Karpas-422 (cell line): ENCODE measurements around the gene WNT3A. TPM values are rescaled to one million over a fixed set of nuclear protein-coding genes. Genes with fewer than 3 reads are reported as not detected.
A peak's percentile ranks its signal among the peaks of the same experiment; 100 is the strongest.

Source experiments
- DNase-seq: peaks from one replicate; pipeline ENCODE4 v3.0.0-alpha.2; 2015
- H2AFZ ChIP-seq: fragments of 200-600 bp; sonication (generic); 2 replicates; pipeline ENCODE4 v1.6.1; 2014; ENCODE audit warnings: antibody characterized with exemption, low read length, mixed read lengths
- H3K27ac ChIP-seq: fragments of 200-600 bp; sonication (generic); 2 replicates; pipeline ENCODE4 v1.5.1; 2014; ENCODE audit warnings: mild to moderate bottlenecking, low read length, moderate library complexity
- H3K27me3 ChIP-seq: fragments of 200-600 bp; sonication (generic); 2 replicates; pipeline ENCODE4 v1.6.1; 2014; ENCODE audit warnings: low read length, mixed read lengths
- H3K36me3 ChIP-seq: fragments of 200-600 bp; sonication (generic); 2 replicates; pipeline ENCODE4 v1.6.1; 2014; ENCODE audit warnings: low read length, mixed read lengths; ENCODE audit not compliant: insufficient read depth
- H3K4me1 ChIP-seq: fragments of 200-600 bp; sonication (generic); 2 replicates; pipeline ENCODE4 v1.6.1; 2014; ENCODE audit warnings: mild to moderate bottlenecking, low read length, mixed read lengths
- H3K4me2 ChIP-seq: fragments of 200-600 bp; sonication (generic); 2 replicates; pipeline ENCODE4 v1.6.1; 2014; ENCODE audit warnings: low read length, low read depth, mild to moderate bottlenecking; ENCODE audit not compliant: poor library complexity, severe bottlenecking
- H3K4me3 ChIP-seq: fragments of 200-600 bp; sonication (generic); 2 replicates; pipeline ENCODE4 v1.5.1; 2014; ENCODE audit warnings: mild to moderate bottlenecking, antibody characterized with exemption, low read length, mixed read lengths
- H3K79me2 ChIP-seq: fragments of 200-600 bp; sonication (generic); 2 replicates; pipeline ENCODE4 v1.6.1; 2014; ENCODE audit warnings: mild to moderate bottlenecking, low read length, mixed read lengths
- H3K9ac ChIP-seq: fragments of 200-600 bp; sonication (generic); 2 replicates; pipeline ENCODE4 v1.6.0; 2014; ENCODE audit warnings: low read length
- H3K9me2 ChIP-seq: fragments of 200-600 bp; sonication (generic), shearing (Covaris generic); replicated peaks from 2 replicates; pipeline ENCODE4 v1.6.0; 2014; ENCODE audit warnings: mild to moderate bottlenecking, low read length, moderate library complexity; ENCODE audit not compliant: insufficient read depth
- H3K9me3 ChIP-seq: fragments of 300-700, 200-600 bp; sonication (generic); 2 replicates; pipeline ENCODE4 v1.6.1; 2014; ENCODE audit warnings: low read length, mixed read lengths
- H4K20me1 ChIP-seq: fragments of 200-600 bp; sonication (generic); 2 replicates; pipeline ENCODE4 v1.6.1; 2014; ENCODE audit warnings: mild to moderate bottlenecking, antibody characterized with exemption, low read length, low read depth; ENCODE audit not compliant: insufficient read depth
- total RNA-seq: library from RNA; depleted of rRNA; stranded (reverse); fragments of >200 nt; shearing (Covaris generic); gene quantifications from 2 replicates; pipeline ENCODE4 v1.2.3, GENCODE V29; 2014; ENCODE audit warnings: low replicate concordance

Gene WNT3A
- total RNA-seq, 1 experiment from 2014 or later: not detected

- Histone ChIP-seq H3K4me3 (peak overlapping the region; percentile 55; the same call in 1 of the 2 replicates), H4K20me1 (no peaks in the 10 kb centered on the region), H3K4me1 (peaks cover 29% of the 10 kb centered on the region), H3K27me3 (no peaks in the 10 kb centered on the region; the same call in 1 of the 2 replicates), H3K9me2 (no peaks in the 10 kb centered on the region), H3K79me2 (no peaks in the 10 kb centered on the region), H3K27ac (no peak overlapping the region), H3K9me3 (no peaks in the 10 kb centered on the region), H2AFZ (no peak overlapping the region), H3K36me3 (no peaks in the 10 kb centered on the region), H3K4me2 (peak overlapping the region; percentile 64), H3K9ac (peak overlapping the region; percentile 38; the same call in 1 of the 2 replicates)
- DNase-seq: no peak
Observed at GRCh38 chr1:228008391-228009115, 1.8 kb downstream of the WNT3A start.

GRCh38 chr1:228009116-228009827, 2.5 kb downstream of the WNT3A start:
- Histone ChIP-seq H3K27me3 (no peaks in the 10 kb centered on the region; the same call in 1 of the 2 replicates), H3K4me3 (peak overlapping the region; percentile 55; the same call in 1 of the 2 replicates), H3K9ac (peak overlapping the region; percentile 38), H3K9me2 (no peaks in the 10 kb centered on the region), H4K20me1 (no peaks in the 10 kb centered on the region), H3K36me3 (no peaks in the 10 kb centered on the region), H3K4me1 (peaks cover 29% of the 10 kb centered on the region), H3K27ac (no peak overlapping the region), H3K79me2 (no peaks in the 10 kb centered on the region), H2AFZ (peak overlapping the region; percentile 47; the same call in 1 of the 2 replicates), H3K9me3 (no peaks in the 10 kb centered on the region), H3K4me2 (peak overlapping the region; percentile 64)
- peak; percentile 43 for DNase-seq

- peak overlapping the region; percentile 55; the same call in 1 of the 2 replicates for H3K4me3 ChIP-seq
- no peaks in the 10 kb centered on the region for H3K9me2 ChIP-seq
- no peak overlapping the region for H3K27ac ChIP-seq
- no peaks in the 10 kb centered on the region for H4K20me1 ChIP-seq
- no peaks in the 10 kb centered on the region; the same call in 1 of the 2 replicates for H3K27me3 ChIP-seq
- H3K79me2 ChIP-seq: no peaks in the 10 kb centered on the region
- H3K36me3 ChIP-seq: no peaks in the 10 kb centered on the region
- no peaks in the 10 kb centered on the region for H3K9me3 ChIP-seq
- H3K4me2 ChIP-seq: peak overlapping the region; percentile 64
- H2AFZ ChIP-seq: peak overlapping the region; percentile 47; the same call in 1 of the 2 replicates
- peak; percentile 78 for DNase-seq
- H3K4me1 ChIP-seq: peaks cover 22% of the 10 kb centered on the region
- H3K9ac ChIP-seq: peak overlapping the region; percentile 38
Observed at GRCh38 chr1:228009828-228010775, 3.3 kb downstream of the WNT3A start.

GRCh38 chr1:228010921-228011320, 4.1 kb downstream of the WNT3A start:
- no peaks in the 10 kb centered on the region for H3K9me2 ChIP-seq

GRCh38 chr1:228011721-228012311, 5.0 kb downstream of the WNT3A start:
- H3K79me2 ChIP-seq: no peaks in the 10 kb centered on the region

More at GRCh38 chr1:228010921-228011320, 4.1 kb downstream of the WNT3A start:
- Histone ChIP-seq H3K9me3 (no peaks in the 10 kb centered on the region), H3K4me2 (no peak overlapping the region), H4K20me1 (no peaks in the 10 kb centered on the region), H3K27me3 (no peaks in the 10 kb centered on the region; the same call in 1 of the 2 replicates), H3K36me3 (no peaks in the 10 kb centered on the region), H3K4me3 (no peak overlapping the region), H3K9ac (no peak overlapping the region), H2AFZ (no peak overlapping the region), H3K27ac (no peak overlapping the region), H3K4me1 (peaks cover 22% of the 10 kb centered on the region), H3K79me2 (no peaks in the 10 kb centered on the region)
- DNase-seq: no peak

GRCh38 chr1:228012555-228012954, 5.8 kb downstream of the WNT3A start:
- H3K9me2 ChIP-seq: no peaks in the 10 kb centered on the region
- no peak overlapping the region for H3K4me2 ChIP-seq
- H3K27ac ChIP-seq: no peak overlapping the region
- H3K36me3 ChIP-seq: no peaks in the 10 kb centered on the region
- H3K4me3 ChIP-seq: no peak overlapping the region
- no peaks in the 10 kb centered on the region for H3K79me2 ChIP-seq
- peaks cover 22% of the 10 kb centered on the region for H3K4me1 ChIP-seq
- DNase-seq: no peak
- no peaks in the 10 kb centered on the region; the same call in 1 of the 2 replicates for H3K27me3 ChIP-seq
- no peak overlapping the region for H2AFZ ChIP-seq
- H4K20me1 ChIP-seq: no peaks in the 10 kb centered on the region
- no peaks in the 10 kb centered on the region for H3K9me3 ChIP-seq
- H3K9ac ChIP-seq: no peak overlapping the region

More at GRCh38 chr1:228011721-228012311, 5.0 kb downstream of the WNT3A start:
- H3K4me3 ChIP-seq: no peak overlapping the region
- H3K4me2 ChIP-seq: no peak overlapping the region
- no peaks in the 10 kb centered on the region for H4K20me1 ChIP-seq
- H3K4me1 ChIP-seq: peaks cover 22% of the 10 kb centered on the region
- DNase-seq: no peak
- no peaks in the 10 kb centered on the region for H3K36me3 ChIP-seq
- H3K27me3 ChIP-seq: no peaks in the 10 kb centered on the region; the same call in 1 of the 2 replicates
- H3K9ac ChIP-seq: no peak overlapping the region
- H3K9me2 ChIP-seq: no peaks in the 10 kb centered on the region
- H3K27ac ChIP-seq: no peak overlapping the region
- H2AFZ ChIP-seq: no peak overlapping the region
- no peaks in the 10 kb centered on the region for H3K9me3 ChIP-seq

GRCh38 chr1:228013131-228013934, 6.5 kb downstream of the WNT3A start:
- Histone ChIP-seq H3K79me2 (no peaks in the 10 kb centered on the region), H3K27me3 (no peaks in the 10 kb centered on the region; the same call in 1 of the 2 replicates), H3K27ac (no peak overlapping the region), H3K4me2 (no peak overlapping the region), H3K9ac (no peak overlapping the region), H3K4me3 (no peak overlapping the region), H3K36me3 (no peaks in the 10 kb centered on the region), H2AFZ (no peak overlapping the region), H3K9me2 (no peaks in the 10 kb centered on the region), H3K4me1 (peaks cover 22% of the 10 kb centered on the region), H3K9me3 (no peaks in the 10 kb centered on the region), H4K20me1 (no peaks in the 10 kb centered on the region)
- no peak for DNase-seq
